NOMO-1 (cell line): ENCODE data around the gene PRPF39.
"Not testable (repeated sequence)": the region's sequence is repeated elsewhere in the genome, so short reads cannot be mapped to it uniquely, and the experiment has no call there.

Source experiments
- DNase-seq, 2 experiments: peaks; one replicate each; lab custom pipeline; 2025; ENCODE audit not compliant: unreplicated experiment in 2 of 2; lab: John Stamatoyannopoulos, UW

PRPF39 gene

GRCh38 chr14:45080416-45080968, 3.4 kb upstream of the PRPF39 start:
- DNase-seq = not testable (repeated sequence)

- DNase-seq = not testable (repeated sequence)
Measured at GRCh38 chr14:45081096-45081495, 2.8 kb upstream of the PRPF39 start.

GRCh38 chr14:45082420-45082819, 1.5 kb upstream of the PRPF39 start:
- no peak for DNase-seq

GRCh38 chr14:45083617-45083975, 320 bp upstream of the PRPF39 start:
- DNase-seq = no peak

- peak in 1 of 2 experiments; percentile 32 for DNase-seq
Measured at GRCh38 chr14:45084946-45085346, 1.0 kb downstream of the PRPF39 start.

- no peak for DNase-seq
Measured at GRCh38 chr14:45089813-45090212, 5.9 kb downstream of the PRPF39 start.

- DNase-seq = no peak
Measured at GRCh38 chr14:45091710-45092109, 7.8 kb downstream of the PRPF39 start.

- no peak for DNase-seq
Measured at GRCh38 chr14:45094275-45094674, 10.4 kb downstream of the PRPF39 start.

- DNase-seq = no peak
Measured at GRCh38 chr14:45095143-45095542, 11.2 kb downstream of the PRPF39 start.

GRCh38 chr14:45096218-45096617, 12.3 kb downstream of the PRPF39 start:
- DNase-seq = no peak

- DNase-seq = no peak
Measured at GRCh38 chr14:45103806-45104205, 19.9 kb downstream of the PRPF39 start.

- no peak for DNase-seq
Measured at GRCh38 chr14:45104561-45104960, 20.6 kb downstream of the PRPF39 start.

GRCh38 chr14:45112896-45113781, 29.2 kb downstream of the PRPF39 start:
- DNase-seq = no peak

- DNase-seq = no peak
Measured at GRCh38 chr14:45114327-45114726, 30.4 kb downstream of the PRPF39 start.

- no peak for DNase-seq
Measured at GRCh38 chr14:45118594-45118993, 34.7 kb downstream of the PRPF39 start.

- no peak for DNase-seq
Measured at GRCh38 chr14:45120096-45120495, 36.2 kb downstream of the PRPF39 start.

- no peak for DNase-seq
Measured at GRCh38 chr14:45123271-45123670, 39.4 kb downstream of the PRPF39 start.

GRCh38 chr14:45125754-45126153, 41.8 kb downstream of the PRPF39 start:
- no peak for DNase-seq

- DNase-seq = no peak
Measured at GRCh38 chr14:45128963-45129629, 45.2 kb downstream of the PRPF39 start.

- no peak for DNase-seq
Measured at GRCh38 chr14:45133683-45134050, 49.8 kb downstream of the PRPF39 start.

GRCh38 chr14:45134051-45134958, 50.4 kb downstream of the PRPF39 start, which contains the start of gene FKBP3:
FKBP3 (minus strand) TSS chr14:45134481; CDS start chr14:45134456, 25 bp downstream.
- peak; percentile 95 to 97 for DNase-seq
